ENCODE results near the gene MIOX. TPM values are rescaled to one million over a fixed set of nuclear protein-coding genes. Genes with fewer than 3 reads are reported as not detected.
A peak's percentile ranks its signal among the peaks of the same experiment; 100 is the strongest.

The MIOX gene
- total and polyA plus RNA-seq, 9 of the 15 experiments (the other 6 are each of a cell fraction or from before 2014, with no cell fraction given) = 0.08 TPM; not detected in 8

DNA sequence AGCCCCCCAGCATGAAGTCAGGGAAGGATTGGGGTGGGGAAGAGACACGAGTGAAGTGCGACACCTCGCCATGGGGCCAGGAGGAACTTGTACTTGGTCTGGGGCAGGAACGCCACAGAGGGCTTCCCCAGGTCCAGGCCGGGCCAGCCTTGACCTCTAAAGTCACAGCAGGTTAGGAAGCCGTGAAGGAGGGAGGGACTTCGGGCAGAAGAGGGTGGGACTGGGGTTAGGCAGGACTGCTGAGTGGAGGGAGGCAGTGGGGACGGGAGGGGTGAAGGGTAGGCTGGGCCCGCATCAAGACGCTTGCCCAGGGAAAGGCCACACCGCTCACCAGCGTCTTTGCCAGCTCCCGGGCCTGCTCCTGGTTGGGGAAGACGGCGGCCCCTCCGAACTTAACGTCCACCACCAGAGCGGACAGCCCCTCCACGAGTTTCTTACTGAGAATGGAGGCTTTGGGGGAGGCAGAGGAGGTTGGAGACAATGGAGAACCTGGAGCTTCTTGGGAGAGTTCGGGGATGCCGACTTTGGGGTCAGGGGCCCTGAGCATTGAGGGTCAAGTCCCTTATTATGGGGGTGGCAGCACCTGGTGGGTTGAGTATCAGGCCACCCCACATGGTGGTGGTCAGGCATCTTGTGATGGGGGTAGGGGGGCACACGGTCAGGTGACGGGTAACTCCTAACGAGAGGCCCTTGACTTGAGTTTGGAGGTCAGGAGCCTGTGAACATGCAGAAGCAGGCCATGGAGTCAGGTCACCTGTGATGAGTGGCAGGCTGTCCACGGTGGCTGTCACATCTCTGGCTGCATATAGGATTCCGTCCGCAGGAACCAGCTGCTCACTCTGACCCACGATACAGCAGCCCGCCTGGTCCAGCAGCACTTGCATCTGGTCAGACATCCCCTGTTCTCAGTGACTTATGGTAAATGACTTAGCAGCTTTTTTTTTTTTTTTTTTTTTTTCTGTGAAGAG lies 40.5 kb downstream of the MIOX start (continued):
- TF ChIP-seq CREBBP (IDR thresholded peaks at IDR 0.05; ENCODE audit: low read depth, low read length) = no peak
- peak; percentile 74; the same call in 1 of the 2 replicates for TF ChIP-seq ESRRA (IDR thresholded peaks at IDR 0.05; ENCODE audit: borderline replicate concordance, low read depth)
- no peak for TF ChIP-seq NR2C2 (CRISPR knock-in tag; IDR thresholded peaks at IDR 0.05)
- TF ChIP-seq NR2C2 (tag; IDR thresholded peaks at IDR 0.05) = peak; percentile 68
- 0 out of 2 replicates have a peak, but pooled peaks have one; percentile 1 for TF ChIP-seq NFRKB (IDR thresholded peaks at IDR 0.05; ENCODE audit: low read depth)
- TF ChIP-seq ZNF444 (CRISPR knock-in tag; IDR thresholded peaks at IDR 0.05) = no peak
- TF ChIP-seq MAZ (CRISPR knock-in tag; conservative IDR thresholded peaks at IDR 0.05 in 1 of 2, IDR thresholded peaks at IDR 0.05 in 1 of 2) = no peak; a peak in 2 of 4 replicates
- TF ChIP-seq MYC (IDR thresholded peaks at IDR 0.05; ENCODE audit: low read depth, low read length) = no peak
- TF ChIP-seq MYC (CRISPR knock-in tag; IDR thresholded peaks at IDR 0.05; ENCODE audit: borderline replicate concordance, low read depth) = no peak
- no peak for TF ChIP-seq ZNF584 (CRISPR knock-in tag; IDR thresholded peaks at IDR 0.05; ENCODE audit: low read depth)
- no peak for TF ChIP-seq TARDBP (IDR thresholded peaks at IDR 0.05)
- no peak for TF ChIP-seq BACH1 (tag; IDR thresholded peaks at IDR 0.05)
- no peak for TF ChIP-seq ELF2 (CRISPR knock-in tag; IDR thresholded peaks at IDR 0.05)
- no peak for TF ChIP-seq ZNF263 (CRISPR knock-in tag; IDR thresholded peaks at IDR 0.05; ENCODE audit: borderline replicate concordance)
- no peak for TF ChIP-seq MTA1 (IDR thresholded peaks at IDR 0.05; ENCODE audit: borderline replicate concordance)
- TF ChIP-seq, protein P1, sequence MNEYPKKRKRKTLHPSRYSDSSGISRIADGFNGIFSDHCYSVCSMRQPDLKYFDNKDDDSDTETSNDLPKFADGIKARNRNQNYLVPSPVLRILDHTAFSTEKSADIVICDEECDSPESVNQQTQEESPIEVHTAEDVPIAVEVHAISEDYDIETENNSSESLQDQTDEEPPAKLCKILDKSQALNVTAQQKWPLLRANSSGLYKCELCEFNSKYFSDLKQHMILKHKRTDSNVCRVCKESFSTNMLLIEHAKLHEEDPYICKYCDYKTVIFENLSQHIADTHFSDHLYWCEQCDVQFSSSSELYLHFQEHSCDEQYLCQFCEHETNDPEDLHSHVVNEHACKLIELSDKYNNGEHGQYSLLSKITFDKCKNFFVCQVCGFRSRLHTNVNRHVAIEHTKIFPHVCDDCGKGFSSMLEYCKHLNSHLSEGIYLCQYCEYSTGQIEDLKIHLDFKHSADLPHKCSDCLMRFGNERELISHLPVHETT (CRISPR knock-in tag; conservative IDR thresholded peaks at IDR 0.05 in 1 of 2, IDR thresholded peaks at IDR 0.05 in 1 of 2) = 0 out of 4 replicates have a peak, but pooled peaks of 1 of the 2 experiments have one; percentile 10
- TF ChIP-seq NCOR1 (IDR thresholded peaks at IDR 0.05) = no peak
- 0 out of 2 replicates have a peak, but pooled peaks have one; percentile 49 for TF ChIP-seq ZC3H4 (CRISPR knock-in tag; IDR thresholded peaks at IDR 0.05; ENCODE audit: borderline replicate concordance)
- TF ChIP-seq ZNF282 (CRISPR knock-in tag; IDR thresholded peaks at IDR 0.05) = no peak
- peak; percentile 58 for TF ChIP-seq HDGF (IDR thresholded peaks at IDR 0.05)
- no peak for TF ChIP-seq MAFK (IDR thresholded peaks at IDR 0.05; ENCODE audit: low read length)
- TF ChIP-seq ZSCAN32 (CRISPR knock-in tag; IDR thresholded peaks at IDR 0.05) = no peak
- peak; percentile 61 for TF ChIP-seq POLR2B (IDR thresholded peaks at IDR 0.05; ENCODE audit: low read depth, partially characterized antibody)
- TF ChIP-seq ZNF311 (CRISPR knock-in tag; IDR thresholded peaks at IDR 0.05) = no peak
- TF ChIP-seq SUPT5H (IDR thresholded peaks at IDR 0.05) = peak; percentile 68
